HepG2 (cell line): ENCODE results near the gene PCYOX1L. TPM values are rescaled to one million over a fixed set of nuclear protein-coding genes. Genes with fewer than 3 reads are reported as not detected.
A peak's percentile ranks its signal among the peaks of the same experiment; 100 is the strongest.

Source experiments
- ELF3 ChIP-seq: IDR thresholded peaks from 2 replicates; pipeline ENCODE4 v1.6.1; 2016; ENCODE audit warnings: missing genetic modification reagents, missing compliant biosample characterization
- HDAC2 ChIP-seq: sonication (generic); formaldehyde crosslinking; IDR thresholded peaks from 2 replicates; pipeline ENCODE4 v1.4.0; 2020; ENCODE audit warnings: missing genetic modification reagents
- JARID2 ChIP-seq: sonication (generic); formaldehyde crosslinking; IDR thresholded peaks from 2 replicates; pipeline ENCODE4 v1.8.1; 2023; ENCODE audit warnings: missing genetic modification reagents, inconsistent platforms; ENCODE audit not compliant: insufficient replicate concordance
- RXRA ChIP-seq: sonication (generic); formaldehyde crosslinking; IDR thresholded peaks from 2 replicates; pipeline ENCODE4 v1.5.1; 2020; ENCODE audit warnings: missing genetic modification reagents
- SIN3A ChIP-seq: IDR thresholded peaks from 2 replicates; pipeline ENCODE4 v1.6.1; 2011; ENCODE audit warnings: low read depth, mild to moderate bottlenecking, control low read depth, low read length, borderline replicate concordance
- THRA ChIP-seq: sonication (generic); formaldehyde crosslinking; IDR thresholded peaks from 2 replicates; pipeline ENCODE4 v1.4.0; 2020; ENCODE audit warnings: missing genetic modification reagents, borderline replicate concordance
- ZBTB37 ChIP-seq: sonication (generic); formaldehyde crosslinking; IDR thresholded peaks from 2 replicates; pipeline ENCODE4 v1.4.0; 2020; ENCODE audit warnings: mild to moderate bottlenecking, missing genetic modification reagents
- ZFP36L2 ChIP-seq: sonication (generic); formaldehyde crosslinking; IDR thresholded peaks from 2 replicates; pipeline ENCODE4 v1.4.0; 2020; ENCODE audit warnings: missing genetic modification reagents
- ZNF543 ChIP-seq: sonication (generic); formaldehyde crosslinking; IDR thresholded peaks from 2 replicates; pipeline ENCODE4 v1.4.0; 2020; ENCODE audit warnings: mild to moderate bottlenecking, missing genetic modification reagents
- ZNF557 ChIP-seq: sonication (generic); formaldehyde crosslinking; IDR thresholded peaks from 2 replicates; pipeline ENCODE4 v1.4.0; 2020; ENCODE audit warnings: missing genetic modification reagents
- ZNF770 ChIP-seq: sonication (generic); formaldehyde crosslinking; IDR thresholded peaks from 2 replicates; pipeline ENCODE4 v1.5.0; 2020; ENCODE audit warnings: mild to moderate bottlenecking, missing genetic modification reagents
- polyA plus RNA-seq, 8 experiments: library from polyadenylated mRNA; depleted of rRNA in 3 of 8; stranded (reverse) in 7 of 8; unstranded in 1 of 8; fragments of >200 nt; fragmentation: Illumina TruSeq in 4 of 8; extraction: Trizol in 4 of 8; gene quantifications; 2 replicates each; pipeline versions ENCODE4 v1.2.1 to v1.2.3, GENCODE V29; 2011 to 2016; ENCODE audit warnings: low read depth in 4 of 8, missing spikeins in 1 of 8, mixed read lengths in 1 of 8; ENCODE audit not compliant: insufficient read depth in 1 of 8
- total RNA-seq, 5 experiments: library from RNA; depleted of rRNA; stranded (reverse); fragments of >200 nt; fragmentation: Illumina TruSeq; extraction: Trizol; gene quantifications; 2 replicates each; pipeline ENCODE4 v1.2.3, GENCODE V29; 2016; ENCODE audit warnings: low read depth in 1 of 5
- TF ChIP-seq, protein P1 (sequence below): sonication (generic); formaldehyde crosslinking; conservative IDR thresholded peaks from 2 replicates; pipeline ENCODE4 v1.4.0; 2020; ENCODE audit warnings: missing genetic modification reagents
- TF ChIP-seq, protein P2 (sequence below): sonication (generic); formaldehyde crosslinking; IDR thresholded peaks from 2 replicates; pipeline ENCODE4 v1.5.1; 2020; ENCODE audit warnings: mild to moderate bottlenecking, missing genetic modification reagents, moderate library complexity
- TF ChIP-seq, protein P3 (sequence below): sonication (generic); formaldehyde crosslinking; IDR thresholded peaks from 2 replicates; pipeline ENCODE4 v1.9.0; 2021; ENCODE audit warnings: missing genetic modification reagents, mild to moderate bottlenecking, borderline replicate concordance
- TF ChIP-seq, protein P4 (sequence below): sonication (generic); formaldehyde crosslinking; IDR thresholded peaks from 2 replicates; pipeline ENCODE4 v1.8.1; 2022; ENCODE audit warnings: mild to moderate bottlenecking, missing genetic modification reagents

The PCYOX1L gene
- total and polyA plus RNA-seq, 2 of the 13 experiments (the other 11 are each of a cell fraction or from before 2014, with no cell fraction given): 1.00 to 3.7 TPM

- TF ChIP-seq, protein P1, sequence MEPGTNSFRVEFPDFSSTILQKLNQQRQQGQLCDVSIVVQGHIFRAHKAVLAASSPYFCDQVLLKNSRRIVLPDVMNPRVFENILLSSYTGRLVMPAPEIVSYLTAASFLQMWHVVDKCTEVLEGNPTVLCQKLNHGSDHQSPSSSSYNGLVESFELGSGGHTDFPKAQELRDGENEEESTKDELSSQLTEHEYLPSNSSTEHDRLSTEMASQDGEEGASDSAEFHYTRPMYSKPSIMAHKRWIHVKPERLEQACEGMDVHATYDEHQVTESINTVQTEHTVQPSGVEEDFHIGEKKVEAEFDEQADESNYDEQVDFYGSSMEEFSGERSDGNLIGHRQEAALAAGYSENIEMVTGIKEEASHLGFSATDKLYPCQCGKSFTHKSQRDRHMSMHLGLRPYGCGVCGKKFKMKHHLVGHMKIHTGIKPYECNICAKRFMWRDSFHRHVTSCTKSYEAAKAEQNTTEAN (CRISPR knock-in tag): no peak
- no peak for TF ChIP-seq ZNF543
- no peak; the same call in 1 of the 2 replicates for TF ChIP-seq HDAC2 (CRISPR knock-in tag)
- TF ChIP-seq, protein P2, sequence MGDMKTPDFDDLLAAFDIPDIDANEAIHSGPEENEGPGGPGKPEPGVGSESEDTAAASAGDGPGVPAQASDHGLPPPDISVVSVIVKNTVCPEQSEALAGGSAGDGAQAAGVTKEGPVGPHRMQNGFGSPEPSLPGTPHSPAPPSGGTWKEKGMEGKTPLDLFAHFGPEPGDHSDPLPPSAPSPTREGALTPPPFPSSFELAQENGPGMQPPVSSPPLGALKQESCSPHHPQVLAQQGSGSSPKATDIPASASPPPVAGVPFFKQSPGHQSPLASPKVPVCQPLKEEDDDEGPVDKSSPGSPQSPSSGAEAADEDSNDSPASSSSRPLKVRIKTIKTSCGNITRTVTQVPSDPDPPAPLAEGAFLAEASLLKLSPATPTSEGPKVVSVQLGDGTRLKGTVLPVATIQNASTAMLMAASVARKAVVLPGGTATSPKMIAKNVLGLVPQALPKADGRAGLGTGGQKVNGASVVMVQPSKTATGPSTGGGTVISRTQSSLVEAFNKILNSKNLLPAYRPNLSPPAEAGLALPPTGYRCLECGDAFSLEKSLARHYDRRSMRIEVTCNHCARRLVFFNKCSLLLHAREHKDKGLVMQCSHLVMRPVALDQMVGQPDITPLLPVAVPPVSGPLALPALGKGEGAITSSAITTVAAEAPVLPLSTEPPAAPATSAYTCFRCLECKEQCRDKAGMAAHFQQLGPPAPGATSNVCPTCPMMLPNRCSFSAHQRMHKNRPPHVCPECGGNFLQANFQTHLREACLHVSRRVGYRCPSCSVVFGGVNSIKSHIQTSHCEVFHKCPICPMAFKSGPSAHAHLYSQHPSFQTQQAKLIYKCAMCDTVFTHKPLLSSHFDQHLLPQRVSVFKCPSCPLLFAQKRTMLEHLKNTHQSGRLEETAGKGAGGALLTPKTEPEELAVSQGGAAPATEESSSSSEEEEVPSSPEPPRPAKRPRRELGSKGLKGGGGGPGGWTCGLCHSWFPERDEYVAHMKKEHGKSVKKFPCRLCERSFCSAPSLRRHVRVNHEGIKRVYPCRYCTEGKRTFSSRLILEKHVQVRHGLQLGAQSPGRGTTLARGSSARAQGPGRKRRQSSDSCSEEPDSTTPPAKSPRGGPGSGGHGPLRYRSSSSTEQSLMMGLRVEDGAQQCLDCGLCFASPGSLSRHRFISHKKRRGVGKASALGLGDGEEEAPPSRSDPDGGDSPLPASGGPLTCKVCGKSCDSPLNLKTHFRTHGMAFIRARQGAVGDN (CRISPR knock-in tag): peak; percentile 73
- TF ChIP-seq RXRA: no peak; the same call in 1 of the 2 replicates
- TF ChIP-seq ZNF557 (CRISPR knock-in tag): no peak
- TF ChIP-seq, protein P3, sequence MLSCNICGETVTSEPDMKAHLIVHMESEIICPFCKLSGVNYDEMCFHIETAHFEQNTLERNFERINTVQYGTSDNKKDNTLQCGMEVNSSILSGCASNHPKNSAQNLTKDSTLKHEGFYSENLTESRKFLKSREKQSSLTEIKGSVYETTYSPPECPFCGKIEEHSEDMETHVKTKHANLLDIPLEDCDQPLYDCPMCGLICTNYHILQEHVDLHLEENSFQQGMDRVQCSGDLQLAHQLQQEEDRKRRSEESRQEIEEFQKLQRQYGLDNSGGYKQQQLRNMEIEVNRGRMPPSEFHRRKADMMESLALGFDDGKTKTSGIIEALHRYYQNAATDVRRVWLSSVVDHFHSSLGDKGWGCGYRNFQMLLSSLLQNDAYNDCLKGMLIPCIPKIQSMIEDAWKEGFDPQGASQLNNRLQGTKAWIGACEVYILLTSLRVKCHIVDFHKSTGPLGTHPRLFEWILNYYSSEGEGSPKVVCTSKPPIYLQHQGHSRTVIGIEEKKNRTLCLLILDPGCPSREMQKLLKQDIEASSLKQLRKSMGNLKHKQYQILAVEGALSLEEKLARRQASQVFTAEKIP (CRISPR knock-in tag): no peak
- TF ChIP-seq, protein P4, sequence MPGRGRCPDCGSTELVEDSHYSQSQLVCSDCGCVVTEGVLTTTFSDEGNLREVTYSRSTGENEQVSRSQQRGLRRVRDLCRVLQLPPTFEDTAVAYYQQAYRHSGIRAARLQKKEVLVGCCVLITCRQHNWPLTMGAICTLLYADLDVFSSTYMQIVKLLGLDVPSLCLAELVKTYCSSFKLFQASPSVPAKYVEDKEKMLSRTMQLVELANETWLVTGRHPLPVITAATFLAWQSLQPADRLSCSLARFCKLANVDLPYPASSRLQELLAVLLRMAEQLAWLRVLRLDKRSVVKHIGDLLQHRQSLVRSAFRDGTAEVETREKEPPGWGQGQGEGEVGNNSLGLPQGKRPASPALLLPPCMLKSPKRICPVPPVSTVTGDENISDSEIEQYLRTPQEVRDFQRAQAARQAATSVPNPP: no peak
- no peak for TF ChIP-seq JARID2 (CRISPR knock-in tag)
- peak; percentile 32 for TF ChIP-seq ELF3 (CRISPR knock-in tag)
- TF ChIP-seq SIN3A: no peak
- no peak for TF ChIP-seq ZFP36L2 (CRISPR knock-in tag)
- TF ChIP-seq ZBTB37: no peak
- TF ChIP-seq ZNF770 (CRISPR knock-in tag): peak; percentile 28; the same call in 1 of the 2 replicates
- no peak for TF ChIP-seq THRA
These were observed 22.7 kb downstream of the PCYOX1L start (continued) for GRCh38 chr5:149380466-149381121.
